GM18909 (cell line): Measurements from ENCODE around the gene SH3TC1.

Experiments
- ATAC-seq: cut with Tn5 transposase; IDR thresholded peaks from one replicate; pipeline ENCODE4 v1.9.1; 2021; ENCODE audit warnings: mild to moderate bottlenecking; ENCODE audit not compliant: unreplicated experiment, poor library complexity

The SH3TC1 gene

GRCh38 chr4:8282134-8282641 lies 83.1 kb downstream of the SH3TC1 start:
- no peak for ATAC-seq

- no peak for ATAC-seq
Observed at GRCh38 chr4:8282742-8283141, 83.7 kb downstream of the SH3TC1 start.

- no peak for ATAC-seq
Observed at GRCh38 chr4:8283161-8283560, 84.1 kb downstream of the SH3TC1 start.

GRCh38 chr4:8283631-8284121 lies 84.6 kb downstream of the SH3TC1 start:
- ATAC-seq = no peak

GRCh38 chr4:8284391-8284790 lies 85.3 kb downstream of the SH3TC1 start:
- ATAC-seq = no peak

GRCh38 chr4:8285143-8285975 lies 86.3 kb downstream of the SH3TC1 start:
- ATAC-seq = no peak

DNA sequence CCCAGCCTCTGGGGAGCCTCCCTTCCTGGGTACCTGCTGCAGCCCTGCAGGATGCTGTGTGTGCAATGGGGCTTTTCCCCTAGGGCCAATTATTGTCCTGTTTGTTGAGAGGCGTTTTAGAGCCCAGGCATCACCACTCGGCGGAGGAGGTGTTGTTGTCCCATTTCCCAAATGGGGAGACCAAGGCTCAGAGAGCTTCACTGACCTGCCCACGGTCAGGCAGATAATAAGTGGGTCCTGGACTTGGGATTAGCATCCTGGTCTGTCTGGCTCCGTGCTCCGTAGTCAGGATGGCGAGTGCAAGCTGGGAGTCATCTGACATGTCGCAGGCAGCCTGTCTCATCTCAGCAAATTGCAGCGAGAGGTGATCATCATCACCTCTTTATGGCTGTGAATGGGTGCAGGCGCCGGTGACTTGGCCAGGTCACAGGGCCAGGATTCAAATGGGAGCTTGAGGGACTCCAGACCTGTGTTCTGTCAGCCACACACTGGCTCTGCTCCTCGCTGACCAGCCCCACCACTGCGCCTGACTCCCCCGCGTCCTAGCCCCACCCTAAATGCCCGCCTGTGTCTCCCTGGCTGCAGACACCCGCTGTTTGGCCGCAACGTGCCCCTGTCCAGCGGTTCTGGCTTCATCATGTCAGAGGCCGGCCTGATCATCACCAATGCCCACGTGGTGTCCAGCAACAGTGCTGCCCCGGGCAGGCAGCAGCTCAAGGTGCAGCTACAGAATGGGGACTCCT lies 87.1 kb downstream of the SH3TC1 start:
- ATAC-seq = no peak

GRCh38 chr4:8286719-8287342 lies 87.7 kb downstream of the SH3TC1 start:
- no peak for ATAC-seq

- ATAC-seq = no peak
Observed at GRCh38 chr4:8287343-8288280, 88.5 kb downstream of the SH3TC1 start.

DNA sequence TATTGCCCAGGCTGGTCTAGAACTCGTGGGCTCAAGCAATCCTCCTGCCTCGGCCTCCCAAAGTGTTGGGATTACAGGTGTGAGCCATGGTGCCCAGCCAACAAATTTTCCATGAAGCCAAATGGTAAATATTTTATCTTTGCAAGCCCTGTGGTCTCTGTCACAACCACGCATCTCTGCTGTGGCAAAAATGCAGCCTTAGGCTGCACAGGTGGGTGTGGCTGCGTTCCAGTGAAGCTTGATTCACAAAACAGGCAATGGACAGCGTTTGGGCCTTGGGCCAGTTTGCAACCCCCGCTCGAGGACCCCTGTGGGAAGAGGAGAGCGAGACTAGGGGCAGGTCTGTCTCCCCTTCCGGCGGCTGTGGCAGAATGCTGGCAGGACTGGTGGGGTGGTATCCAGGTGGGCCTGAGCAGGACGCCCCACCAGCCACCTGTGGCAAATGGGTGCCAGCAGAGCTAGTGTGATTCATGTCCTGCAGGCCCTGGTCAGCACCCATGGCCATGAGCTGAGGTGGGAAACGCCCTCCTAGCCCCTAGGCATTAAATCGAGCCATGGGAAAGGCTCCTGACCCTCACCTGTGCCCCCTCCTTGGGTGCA lies 90.2 kb downstream of the SH3TC1 start:
- no peak for ATAC-seq

DNA sequence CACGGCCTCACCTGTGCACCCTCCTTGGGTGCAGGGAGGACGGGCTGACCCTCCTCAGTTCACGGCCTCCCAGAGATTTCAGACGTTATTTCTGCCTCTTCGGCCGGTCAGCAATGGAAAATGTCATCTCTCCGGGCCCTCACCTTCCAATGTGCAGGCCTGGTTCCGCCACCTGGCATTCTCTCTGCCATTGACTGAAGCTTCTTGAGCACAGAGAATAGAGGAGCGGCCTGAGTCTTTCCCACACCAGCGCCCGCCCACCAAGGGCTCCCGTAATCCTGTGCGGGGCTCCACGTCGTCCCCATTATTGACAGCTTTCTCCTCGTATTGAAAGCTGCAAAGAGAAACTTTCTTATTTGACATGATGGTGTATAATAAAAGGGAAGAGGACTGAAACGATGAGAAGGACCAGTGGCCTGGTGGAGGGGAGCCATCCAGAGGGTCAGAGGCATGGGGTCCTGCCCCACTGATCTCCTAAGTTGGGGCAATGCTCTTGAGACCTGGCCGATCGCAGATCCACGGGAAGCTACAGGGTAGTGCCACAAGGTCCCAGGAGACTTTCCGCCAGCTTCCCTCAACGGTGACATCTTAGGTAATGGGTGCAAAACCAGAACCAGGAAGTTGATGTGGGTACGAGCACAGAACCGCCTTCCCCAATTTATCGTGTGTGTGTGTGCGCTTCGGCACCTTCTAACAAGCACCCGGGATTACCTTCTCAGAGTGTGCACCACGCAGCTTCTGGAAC lies 91.0 kb downstream of the SH3TC1 start:
- no peak for ATAC-seq

DNA sequence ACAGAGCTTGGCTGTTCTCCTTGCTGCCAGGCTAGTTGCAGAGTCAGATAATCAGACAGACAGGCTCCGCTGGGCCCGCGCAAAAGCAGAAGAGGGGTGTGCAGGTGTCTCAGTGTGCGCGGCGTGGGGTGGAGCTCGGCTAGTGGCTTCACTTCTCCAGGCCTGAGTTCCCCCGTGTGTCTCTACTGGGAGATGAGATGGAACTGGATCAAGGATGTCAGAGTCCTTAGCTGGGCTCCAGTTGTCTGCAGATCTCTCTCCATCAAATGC lies 91.5 kb downstream of the SH3TC1 start:
- ATAC-seq = no peak
